Measurements from ENCODE around the gene RIOK1.

The RIOK1 gene

GRCh38 chr6:7410851-7411250, 21.2 kb downstream of the RIOK1 start:
- DNase-seq: no peak

- DNase-seq: no peak
Measured at GRCh38 chr6:7411328-7411727, 21.7 kb downstream of the RIOK1 start.

GRCh38 chr6:7413151-7413823, 23.7 kb downstream of the RIOK1 start:
- DNase-seq: no peak

GRCh38 chr6:7414811-7415210, 25.2 kb downstream of the RIOK1 start:
- no peak for DNase-seq

- no peak for DNase-seq
Measured at GRCh38 chr6:7417684-7418083, 28.1 kb downstream of the RIOK1 start.

GRCh38 chr6:7418238-7418905, 28.8 kb downstream of the RIOK1 start:
- DNase-seq: no peak

- no peak for DNase-seq
Measured at GRCh38 chr6:7419065-7419464, 29.5 kb downstream of the RIOK1 start.

GRCh38 chr6:7421066-7421465, 31.5 kb downstream of the RIOK1 start:
- no peak for DNase-seq

GRCh38 chr6:7424058-7424457, 34.5 kb downstream of the RIOK1 start:
- no peak for DNase-seq

- no peak for DNase-seq
Measured at GRCh38 chr6:7424967-7425807, 35.6 kb downstream of the RIOK1 start.

GRCh38 chr6:7425808-7426190, 36.2 kb downstream of the RIOK1 start:
- DNase-seq: no peak

GRCh38 chr6:7426447-7427169, 37.0 kb downstream of the RIOK1 start:
- no peak for DNase-seq

GRCh38 chr6:7431313-7431673, 41.7 kb downstream of the RIOK1 start:
- DNase-seq: no peak

GRCh38 chr6:7431674-7432390, 42.2 kb downstream of the RIOK1 start:
- no peak for DNase-seq

- DNase-seq: no peak
Measured at GRCh38 chr6:7432391-7433120, 42.9 kb downstream of the RIOK1 start.

- DNase-seq: no peak
Measured at GRCh38 chr6:7433121-7433617, 43.6 kb downstream of the RIOK1 start.

- no peak for DNase-seq
Measured at GRCh38 chr6:7434672-7435071, 45.1 kb downstream of the RIOK1 start.

GRCh38 chr6:7438011-7438410, 48.4 kb downstream of the RIOK1 start:
- DNase-seq: no peak

- DNase-seq: no peak
Measured at GRCh38 chr6:7439228-7439627, 49.6 kb downstream of the RIOK1 start.

- DNase-seq: no peak
Measured at GRCh38 chr6:7440476-7440875, 50.9 kb downstream of the RIOK1 start.

- no peak for DNase-seq
Measured at GRCh38 chr6:7441048-7441775, 51.6 kb downstream of the RIOK1 start.
